Upper lobe of left lung (tissue), 4 donors: ENCODE data around the gene PAM.

Source experiments
- POLR2A ChIP-seq, 4 donors: fragments of 450-650 bp; IDR thresholded peaks; one replicate each; pipeline ENCODE4 v1.5.1; 2016 to 2017; ENCODE audit warnings: antibody characterized with exemption in 4 of 4, mild to moderate bottlenecking in 2 of 4
- POLR2AphosphoS5 ChIP-seq, 2 donors: sonication (generic); formaldehyde crosslinking; IDR thresholded peaks; one replicate each; pipeline ENCODE4 v1.5.1; 2017; ENCODE audit warnings: antibody characterized with exemption in 2 of 2
- TF ChIP-seq, protein P1 (sequence below), 6 experiments: fragments of 450-650 bp in 4 of 6; fragments of 200-600 bp in 2 of 6; sonication (generic) in 2 of 6; IDR thresholded peaks; one replicate each; pipeline ENCODE4 v1.5.1; 2016 to 2019; ENCODE audit warnings: antibody characterized with exemption in 6 of 6

DNA sequence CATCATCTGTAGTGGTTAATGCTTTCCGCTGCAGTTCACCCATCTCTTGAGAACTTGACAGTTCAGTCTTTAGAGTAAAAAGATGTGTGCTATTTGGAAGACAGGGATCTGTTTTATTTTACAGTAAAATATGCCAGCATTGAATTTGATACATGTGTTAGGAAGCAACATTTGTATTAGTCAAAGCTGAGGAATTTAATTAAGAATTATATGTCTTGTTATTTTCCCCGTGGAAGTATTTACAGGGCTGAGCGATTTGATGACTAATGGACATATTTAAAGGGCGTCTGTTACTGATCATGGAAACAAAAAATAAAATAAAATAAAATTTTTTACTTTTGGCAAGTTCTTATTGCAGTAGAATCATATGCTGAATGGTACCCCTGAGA, 101.3 kb downstream of the PAM start:
- TF ChIP-seq, protein P1, sequence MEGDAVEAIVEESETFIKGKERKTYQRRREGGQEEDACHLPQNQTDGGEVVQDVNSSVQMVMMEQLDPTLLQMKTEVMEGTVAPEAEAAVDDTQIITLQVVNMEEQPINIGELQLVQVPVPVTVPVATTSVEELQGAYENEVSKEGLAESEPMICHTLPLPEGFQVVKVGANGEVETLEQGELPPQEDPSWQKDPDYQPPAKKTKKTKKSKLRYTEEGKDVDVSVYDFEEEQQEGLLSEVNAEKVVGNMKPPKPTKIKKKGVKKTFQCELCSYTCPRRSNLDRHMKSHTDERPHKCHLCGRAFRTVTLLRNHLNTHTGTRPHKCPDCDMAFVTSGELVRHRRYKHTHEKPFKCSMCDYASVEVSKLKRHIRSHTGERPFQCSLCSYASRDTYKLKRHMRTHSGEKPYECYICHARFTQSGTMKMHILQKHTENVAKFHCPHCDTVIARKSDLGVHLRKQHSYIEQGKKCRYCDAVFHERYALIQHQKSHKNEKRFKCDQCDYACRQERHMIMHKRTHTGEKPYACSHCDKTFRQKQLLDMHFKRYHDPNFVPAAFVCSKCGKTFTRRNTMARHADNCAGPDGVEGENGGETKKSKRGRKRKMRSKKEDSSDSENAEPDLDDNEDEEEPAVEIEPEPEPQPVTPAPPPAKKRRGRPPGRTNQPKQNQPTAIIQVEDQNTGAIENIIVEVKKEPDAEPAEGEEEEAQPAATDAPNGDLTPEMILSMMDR (IDR thresholded peaks at IDR 0.05): no peak
- TF ChIP-seq POLR2AphosphoS5 (IDR thresholded peaks at IDR 0.05): no peak
- no peak for TF ChIP-seq POLR2A (IDR thresholded peaks at IDR 0.05)
